Activated CD4-positive, CD25-positive, alpha-beta regulatory T cell treated with anti-CD3 and anti-CD28 coated beads, Interleukin-2, amount 50 U/mL, for 24 hours (primary cell): ENCODE results near the gene NECAB2.

Source experiments
- ATAC-seq, 2 donors: fragments of 150-1000 bp; cut with Tn5 transposase; one replicate each; pipeline ENCODE4 v1.10.0; 2021; ENCODE audit warnings: mild to moderate bottlenecking in 1 of 2, moderate library complexity in 1 of 2

NECAB2 gene

GRCh38 chr16:83967838-83968305 is at the start of gene NECAB2:
TSS of gene NECAB2 (plus strand) at chr16:83968244. CDS start at chr16:83968649, 405 bp downstream.
- no peak for ATAC-seq

DNA sequence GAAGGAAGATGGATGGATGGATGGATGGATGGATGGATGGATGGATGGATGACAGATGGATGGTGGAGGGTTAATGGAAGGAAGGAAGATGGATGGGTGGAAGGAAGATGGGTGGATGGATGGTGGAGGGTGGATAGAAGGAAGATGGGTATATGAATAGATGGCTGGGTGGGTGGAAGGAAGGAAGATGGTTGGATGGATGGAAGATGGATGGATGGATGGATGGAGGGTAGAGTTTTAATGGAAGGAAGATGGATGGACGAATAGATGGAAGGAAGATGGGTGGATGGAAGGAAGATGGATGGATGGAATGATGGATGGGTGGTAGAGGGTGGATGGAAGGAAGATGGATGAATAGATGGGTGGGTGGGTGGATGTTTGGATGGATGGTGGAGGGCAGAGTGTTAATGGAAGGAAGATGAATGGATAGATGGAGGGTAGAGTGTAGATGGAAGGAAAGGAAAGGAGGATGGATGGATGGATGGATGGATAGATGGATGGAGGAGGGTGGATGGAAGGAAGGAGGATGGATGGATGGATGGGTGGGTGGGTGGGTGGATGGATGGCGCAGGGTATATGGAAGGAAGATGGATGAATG is 47.1 kb upstream of the NECAB2 start:
- ATAC-seq, result no peak

- no peak for ATAC-seq
Observed at GRCh38 chr16:83923581-83924365, 44.3 kb upstream of the NECAB2 start.

DNA sequence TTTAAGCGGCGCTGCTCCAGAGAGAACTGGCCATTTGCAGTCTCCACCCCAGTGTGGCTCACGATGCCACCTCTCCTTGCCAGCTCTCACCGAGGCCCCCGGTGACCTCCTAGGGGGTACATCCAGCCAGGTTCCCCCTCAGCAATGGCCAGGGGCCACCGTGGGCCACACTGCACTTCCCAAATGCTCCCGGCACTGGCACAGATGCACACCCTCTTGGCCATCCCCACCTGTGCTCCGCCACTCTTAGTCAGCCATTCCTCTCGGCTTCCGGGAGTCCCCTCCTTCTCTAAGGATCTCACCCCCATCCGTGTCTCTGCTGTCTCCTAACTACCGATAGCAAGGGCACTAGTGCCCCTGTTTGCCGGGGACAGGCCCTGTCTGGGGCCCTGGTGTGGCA is 43.4 kb upstream of the NECAB2 start:
- ATAC-seq, result no peak

DNA sequence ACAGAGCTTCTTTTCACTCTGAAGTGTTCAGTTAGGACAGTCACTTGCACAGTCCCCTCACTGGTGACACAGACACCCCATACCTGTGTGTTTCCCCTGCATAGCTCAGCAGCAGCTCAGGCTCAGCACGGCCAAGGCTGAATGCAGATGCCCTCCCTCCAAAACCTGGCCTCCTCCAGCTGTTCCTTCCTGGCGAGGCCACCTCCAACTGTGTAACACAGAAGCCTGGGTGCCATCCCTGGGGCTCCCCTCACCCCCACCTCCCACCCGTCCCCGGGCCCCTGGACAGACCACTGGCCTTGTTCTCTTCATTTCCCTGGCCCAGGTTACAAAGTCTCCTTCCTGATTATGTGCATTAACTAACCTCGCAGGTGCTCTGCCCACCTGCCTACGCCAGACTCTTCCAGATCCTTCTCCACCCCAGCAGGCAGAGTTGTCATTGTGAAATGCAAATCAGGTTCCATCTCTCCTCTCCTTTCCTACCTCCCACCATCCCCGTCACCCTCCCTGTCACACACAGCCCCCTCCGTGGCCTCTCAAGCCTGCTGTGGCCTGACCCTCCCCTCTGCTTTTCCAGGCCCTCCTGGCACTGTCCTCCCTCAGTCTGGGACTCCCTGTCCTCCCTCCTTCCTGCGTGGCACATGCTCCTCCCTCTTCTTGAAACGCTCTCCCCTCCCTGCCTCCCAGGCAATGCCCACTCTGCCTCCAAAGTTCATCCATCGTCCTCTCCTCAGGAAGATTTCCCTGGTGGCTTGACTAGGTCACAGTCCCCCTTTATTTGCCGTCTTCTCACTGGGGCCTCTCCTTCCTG is 42.7 kb upstream of the NECAB2 start:
- no peak for ATAC-seq

- ATAC-seq, result no peak
Observed at GRCh38 chr16:83925957-83926725, 41.9 kb upstream of the NECAB2 start.

- ATAC-seq, result peak; percentile 61 to 68
Observed at GRCh38 chr16:83926726-83927397, 41.2 kb upstream of the NECAB2 start.

DNA sequence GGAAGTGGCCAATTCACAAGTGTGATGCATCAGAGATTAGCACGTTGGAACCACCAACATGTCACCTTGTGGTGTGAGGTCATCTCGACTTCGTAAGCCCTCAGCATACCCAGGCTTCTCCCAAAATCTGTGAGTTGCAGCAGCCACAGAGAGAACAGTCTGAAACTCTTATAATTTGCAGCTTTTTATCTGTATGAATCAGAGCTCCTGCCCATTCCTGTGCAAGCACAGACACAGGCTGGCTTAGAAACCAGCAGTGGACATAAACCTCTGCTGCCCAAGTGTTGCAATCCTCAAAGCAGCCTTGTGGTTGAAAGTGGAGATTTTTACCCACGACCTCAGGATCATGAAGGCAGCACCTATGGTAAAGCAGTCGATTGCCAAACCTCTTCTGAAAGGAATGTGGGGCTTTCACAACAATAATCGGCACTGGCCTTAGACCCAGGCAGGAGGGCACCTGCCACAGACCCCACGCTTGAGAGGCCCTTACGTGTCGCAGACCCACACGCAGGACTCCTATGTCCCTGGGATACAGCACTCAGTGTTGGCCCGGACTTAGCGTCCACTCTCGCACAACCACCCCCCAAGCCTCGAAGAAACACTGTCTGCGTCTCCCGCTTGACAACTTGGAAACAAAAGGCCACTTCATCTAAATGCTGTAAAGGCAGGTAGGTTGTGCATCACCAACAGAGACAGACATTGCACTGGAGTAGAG is 39.5 kb upstream of the NECAB2 start:
- no peak for ATAC-seq

- ATAC-seq, result no peak
Observed at GRCh38 chr16:83929811-83930555, 38.1 kb upstream of the NECAB2 start.

DNA sequence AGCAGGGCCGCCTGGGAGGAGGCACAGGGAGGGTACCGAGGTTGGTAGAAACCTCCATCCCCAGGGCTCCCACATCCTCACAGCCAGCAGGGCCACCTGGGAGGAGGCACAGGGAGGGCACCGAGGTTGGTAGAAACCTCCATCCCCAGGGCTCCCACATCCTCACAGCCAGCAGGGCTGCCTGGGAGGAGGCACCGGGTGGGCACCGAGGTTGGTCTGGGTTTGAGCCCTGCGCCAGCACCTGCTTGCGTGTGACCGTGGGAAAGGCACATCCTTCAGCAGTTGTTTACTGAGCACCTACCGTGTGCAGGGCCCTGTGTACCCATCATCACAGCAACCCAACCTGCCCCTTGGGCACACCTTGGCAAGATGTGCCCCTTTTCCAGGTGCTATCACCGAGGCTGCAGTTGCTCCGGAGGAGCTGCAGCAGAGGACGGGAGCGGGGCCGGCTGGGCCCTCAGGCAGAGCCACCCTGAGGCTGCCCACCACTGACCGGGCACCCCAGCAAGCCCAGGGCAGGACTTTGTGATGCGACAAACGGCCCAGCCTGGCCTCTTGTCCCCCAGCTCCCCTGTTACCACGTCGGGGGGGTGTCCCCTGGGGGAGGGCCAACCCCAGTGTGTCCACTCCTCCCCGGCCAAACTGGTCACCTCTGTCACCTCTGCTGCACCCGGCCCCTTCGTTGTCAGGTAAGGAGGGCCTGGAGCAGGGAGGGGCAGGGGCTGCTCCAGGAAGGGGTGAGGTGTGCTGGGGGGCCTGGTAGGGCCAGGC is 37.1 kb upstream of the NECAB2 start:
- ATAC-seq, result no peak

GRCh38 chr16:83931556-83931955 is 36.5 kb upstream of the NECAB2 start:
- no peak for ATAC-seq

GRCh38 chr16:83932304-83932703 is 35.7 kb upstream of the NECAB2 start:
- no peak for ATAC-seq

- ATAC-seq, result no peak
Observed at GRCh38 chr16:83932955-83933673, 34.9 kb upstream of the NECAB2 start.

DNA sequence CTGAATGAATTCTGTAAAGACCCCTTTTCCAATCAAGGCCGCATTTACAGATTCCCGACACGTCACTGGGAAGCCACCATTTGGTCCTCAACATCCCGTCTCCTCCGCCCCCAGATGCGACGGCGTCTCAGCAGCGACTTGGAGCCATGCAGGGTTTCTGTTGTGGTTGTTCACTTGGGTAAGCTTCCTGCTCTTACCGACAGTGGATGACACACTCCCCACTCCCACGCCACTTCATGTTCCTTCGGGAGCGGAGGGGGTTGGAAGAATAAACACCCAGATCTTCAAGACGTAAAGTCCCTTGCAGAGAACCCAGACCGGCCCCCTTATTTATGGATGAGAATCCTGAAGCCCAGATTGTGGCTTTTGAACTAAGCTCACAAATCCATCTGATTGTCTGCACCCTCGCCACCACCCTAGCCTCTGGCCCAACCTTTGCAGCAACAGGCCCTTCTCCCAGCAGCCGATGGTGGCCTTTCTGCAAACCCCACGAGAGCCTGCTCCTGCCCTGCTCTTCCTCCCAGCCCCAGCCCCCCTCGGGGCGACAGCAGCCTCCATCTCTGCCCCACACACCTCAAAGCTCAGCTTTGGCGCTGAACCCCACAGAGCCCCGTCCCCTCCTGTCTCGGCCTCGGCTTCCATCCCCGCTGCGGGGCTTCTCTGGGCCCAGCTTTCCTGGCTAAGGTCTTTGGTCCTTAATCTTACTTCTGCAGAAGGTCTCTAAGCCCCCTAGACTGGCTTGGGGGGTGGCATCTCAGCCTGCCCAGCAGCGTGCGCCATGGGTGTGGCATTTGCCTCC is 34.0 kb upstream of the NECAB2 start:
- no peak for ATAC-seq

- no peak for ATAC-seq
Observed at GRCh38 chr16:83934684-83934977, 33.4 kb upstream of the NECAB2 start.

- ATAC-seq, result no peak
Observed at GRCh38 chr16:83935005-83935857, 32.8 kb upstream of the NECAB2 start.

DNA sequence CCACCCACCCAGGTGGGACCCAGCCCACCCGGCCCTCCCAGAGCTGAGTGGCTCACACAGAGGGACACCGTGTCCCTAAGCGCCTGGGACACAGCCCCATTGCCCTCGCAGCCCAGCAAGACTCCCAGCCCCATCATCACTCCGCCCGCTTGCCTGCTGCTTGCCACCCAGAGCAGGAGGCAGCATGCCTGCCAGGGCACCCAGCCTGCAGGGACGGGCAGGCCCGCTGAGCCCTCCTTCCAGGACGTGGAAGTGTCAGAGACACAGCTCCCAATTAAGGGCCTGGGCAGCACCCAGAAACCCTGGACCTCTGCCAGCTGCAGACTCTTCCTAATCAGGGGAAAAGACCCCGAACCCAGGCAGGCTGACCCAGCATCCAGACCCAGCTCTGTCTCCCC is 32.2 kb upstream of the NECAB2 start:
- ATAC-seq, result no peak
